HepG2 (cell line): ENCODE measurements around the gene NUCB1. TPM values are rescaled to one million over a fixed set of nuclear protein-coding genes. Genes with fewer than 3 reads are reported as not detected.

Source experiments
- ATAC-seq: fragments of 200-7000 bp; cut with Tn5 transposase; 3 replicates; pipeline ENCODE4 v1.9.1; 2020; ENCODE audit warnings: mild to moderate bottlenecking, moderate library complexity
- BruUV-seq: library from RNA; stranded (reverse); fragments of 400-500 nt; replicated peaks from 2 replicates; lab custom pipeline; 2021; lab: Mats Ljungman, UMichigan
- CTCF ChIA-PET: fragments of 300-600 bp; formaldehyde crosslinking; extraction: SDS; loops from one replicate; lab custom pipeline; 2021; ENCODE audit warnings: low total read pairs, inconsistent platforms, low intra/inter-chr PET ratio; lab: Yijun Ruan, JAX
- POLR2A ChIA-PET: fragments of 350-600 bp; sonication (Branson Sonifier 250); formaldehyde crosslinking; loops from one replicate; lab custom pipeline; 2020; ENCODE audit warnings: antibody characterized with exemption, inconsistent platforms; lab: Yijun Ruan, JAX
- DNase-seq: peaks from one replicate; pipeline ENCODE4 v3.0.0-alpha.2; 2015; ENCODE audit warnings: low spot score
- FAIRE-seq: peaks from 3 replicates; lab custom pipeline; 2011; peaks lifted over from hg19 to GRCh38; lab: Jason Lieb, UNC
- H2AFZ ChIP-seq: one replicate; pipeline ENCODE4 v1.6.1; 2011; ENCODE audit warnings: low read length, inconsistent platforms
- H3K27ac ChIP-seq: fragments of 300-600 bp; 3 replicates; pipeline ENCODE4 v1.8.0; 2011; ENCODE audit warnings: mixed run types, mild to moderate bottlenecking, mixed read lengths, low read length, inconsistent platforms; ENCODE audit not compliant: insufficient read depth; ENCODE audit errors: extremely low read length
- H3K27me3 ChIP-seq, 2 experiments: fragments of 200-600 bp in 1 of 2; 2 replicates in 1 of 2; 3 replicates in 1 of 2; pipeline versions ENCODE4 v1.6.0 to v1.8.0; 2011; ENCODE audit warnings: low read length in 2 of 2, mild to moderate bottlenecking in 2 of 2, moderate library complexity in 2 of 2, inconsistent platforms in 1 of 2; ENCODE audit not compliant: insufficient read depth in 2 of 2, control insufficient read depth in 1 of 2
- H3K36me3 ChIP-seq, 2 experiments: fragments of 200-600 bp in 1 of 2; replicated peaks in 1 of 2; 2 replicates in 1 of 2; 3 replicates in 1 of 2; pipeline versions ENCODE4 v1.5.1 to v1.8.0; 2011; ENCODE audit warnings: low read length in 2 of 2, inconsistent platforms in 1 of 2; ENCODE audit not compliant: insufficient read depth in 2 of 2, control insufficient read depth in 1 of 2
- H3K4me1 ChIP-seq: 2 replicates; pipeline ENCODE4 v1.5.1; 2012; ENCODE audit warnings: low read length, inconsistent platforms; ENCODE audit not compliant: insufficient read depth
- H3K4me2 ChIP-seq: 2 replicates; pipeline ENCODE4 v1.6.0; 2011; ENCODE audit warnings: low read depth, low read length, inconsistent platforms
- H3K4me3 ChIP-seq, 3 experiments: fragments of 200-600 bp in 1 of 3; sonication (generic), shearing (Covaris generic) in 1 of 3; replicated peaks in 1 of 3; 2 replicates each; pipeline ENCODE4 v1.5.1; 2011 to 2016; ENCODE audit warnings: low read length in 3 of 3, inconsistent platforms in 2 of 3, low read depth in 2 of 3, mild to moderate bottlenecking in 2 of 3, control low read depth in 1 of 3, mixed read lengths in 1 of 3; ENCODE audit not compliant: insufficient read depth in 1 of 3
- H3K79me2 ChIP-seq: one replicate; pipeline ENCODE4 v1.6.1; 2011; ENCODE audit warnings: low read length, inconsistent platforms; ENCODE audit not compliant: insufficient read depth
- H3K9ac ChIP-seq: 2 replicates; pipeline ENCODE4 v1.6.0; 2011; ENCODE audit warnings: mild to moderate bottlenecking, low read depth, low read length, inconsistent platforms; ENCODE audit not compliant: insufficient read depth
- H3K9me3 ChIP-seq: 2 replicates; pipeline ENCODE4 v1.5.1; 2012; ENCODE audit warnings: mild to moderate bottlenecking, low read length
- H4K20me1 ChIP-seq: 2 replicates; pipeline ENCODE4 v1.6.0; 2011; ENCODE audit warnings: inconsistent platforms, mild to moderate bottlenecking, low read length, moderate library complexity; ENCODE audit not compliant: insufficient read depth
- HDAC2 ChIP-seq: sonication (generic); formaldehyde crosslinking; IDR thresholded peaks from 2 replicates; pipeline ENCODE4 v1.4.0; 2020; ENCODE audit warnings: missing genetic modification reagents
- HES4 ChIP-seq: sonication (generic); formaldehyde crosslinking; IDR thresholded peaks from 2 replicates; pipeline ENCODE4 v1.9.0; 2021; ENCODE audit warnings: mild to moderate bottlenecking, missing genetic modification reagents, borderline replicate concordance
- PAXIP1 ChIP-seq: sonication (generic); formaldehyde crosslinking; conservative IDR thresholded peaks from 2 replicates; pipeline ENCODE4 v1.4.0; 2020; ENCODE audit warnings: mild to moderate bottlenecking, missing genetic modification reagents, moderate library complexity
- RNF219 ChIP-seq: sonication (generic); formaldehyde crosslinking; IDR thresholded peaks from 2 replicates; pipeline ENCODE4 v1.5.0; 2020; ENCODE audit warnings: mild to moderate bottlenecking, missing genetic modification reagents
- ZC3H13 ChIP-seq: sonication (generic); formaldehyde crosslinking; IDR thresholded peaks from 2 replicates; pipeline ENCODE4 v1.8.1; 2023; ENCODE audit warnings: mild to moderate bottlenecking, missing genetic modification reagents, moderate library complexity
- ZNF605 ChIP-seq: sonication (generic); formaldehyde crosslinking; IDR thresholded peaks from 2 replicates; pipeline ENCODE4 v1.8.0; 2022; ENCODE audit warnings: mild to moderate bottlenecking, missing genetic modification reagents
- ZNF770 ChIP-seq: sonication (generic); formaldehyde crosslinking; IDR thresholded peaks from 2 replicates; pipeline ENCODE4 v1.5.0; 2020; ENCODE audit warnings: mild to moderate bottlenecking, missing genetic modification reagents
- ZNF800 ChIP-seq: sonication (generic); formaldehyde crosslinking; IDR thresholded peaks from 2 replicates; pipeline ENCODE4 v1.4.0; 2020; ENCODE audit warnings: missing genetic modification reagents
- WGBS: methylation state at CpG from one replicate; pipeline ENCODE4 v1.1.6; 2017; ENCODE audit warnings: low lambda C conversion rate; 5-methylcytosine and 5-hydroxymethylcytosine counted together
- in situ Hi-C: cut with HindIII; loops from 2 replicates; pipeline ENCODE4 v1.10.0; 2017; ENCODE audit warnings: low pct_unique_long_range_greater_than_20kb; ENCODE audit not compliant: extremely low pct_ligation_motif_present
- intact Hi-C: fragments of 100-400 bp; cut with micrococcal nuclease; formaldehyde crosslinking; loops from one replicate; pipeline ENCODE4 v1.10.0; 2022; ENCODE audit not compliant: unreplicated experiment
- polyA plus RNA-seq, 8 experiments: library from polyadenylated mRNA; depleted of rRNA in 3 of 8; stranded (reverse) in 7 of 8; unstranded in 1 of 8; fragments of >200 nt; fragmentation: Illumina TruSeq in 4 of 8; extraction: Trizol in 4 of 8; gene quantifications; 2 replicates each; pipeline versions ENCODE4 v1.2.1 to v1.2.3, GENCODE V29; 2011 to 2016; ENCODE audit warnings: low read depth in 4 of 8, missing spikeins in 1 of 8, mixed read lengths in 1 of 8; ENCODE audit not compliant: insufficient read depth in 1 of 8
- total RNA-seq, 5 experiments: library from RNA; depleted of rRNA; stranded (reverse); fragments of >200 nt; fragmentation: Illumina TruSeq; extraction: Trizol; gene quantifications; 2 replicates each; pipeline ENCODE4 v1.2.3, GENCODE V29; 2016; ENCODE audit warnings: low read depth in 1 of 5

Gene NUCB1
- total and polyA plus RNA-seq, 2 of the 13 experiments (the other 11 are each of a cell fraction or from before 2014, with no cell fraction given): 82.3 to 106 TPM

- TF ChIP-seq PAXIP1 (CRISPR knock-in tag) (no peak), HES4 (CRISPR knock-in tag) (no peak)
These were observed 53.0 kb downstream of the NUCB1 start (continued) for GRCh38 chr19:48953141-48953540.

- no peak overlapping the region for H2AFZ ChIP-seq
- H3K9me3 ChIP-seq: no peaks in the 10 kb centered on the region
- ChIA-PET POLR2A (interaction anchor here (0.6 to 7.8 kb wide), 12 partner anchors 8 to 147 kb away, joined by 3 to 153 read pairs (median 11); partner anchors contain the start of genes DHDH, FTL, GYS1 and NUCB1), CTCF (no interaction called here)
- DNase-seq: no peak
- peak; percentile 36 for FAIRE-seq
- ATAC-seq: peak; percentile 23
- intact Hi-C loops (no loop called here), in situ Hi-C loops (no loop called here)
- BruUV-seq: no TSS peak
- peak overlapping the region; percentile 45 to 84 (median 81) for H3K4me3 ChIP-seq
- peak overlapping the region; percentile 62 for H3K9ac ChIP-seq
- no peaks in the 10 kb centered on the region; the same call in 1 of the 2 replicates for H4K20me1 ChIP-seq
- no peaks in the 10 kb centered on the region for H3K27me3 ChIP-seq
- H3K27ac ChIP-seq: peak overlapping the region; percentile 81
- peak overlapping the region; percentile 97 for H3K4me2 ChIP-seq
- H3K36me3 ChIP-seq: peaks cover 2 to 3% of the 10 kb centered on the region in 2 experiments; a peak in 1 of 5 replicates
- H3K4me1 ChIP-seq: peaks cover 87% of the 10 kb centered on the region
- 7% methylated on average over 11 of the region's 11 CpGs for WGBS
- H3K79me2 ChIP-seq: peaks cover 19% of the 10 kb centered on the region
- 0 out of 2 replicates have a peak, but pooled peaks have one; percentile 74 for TF ChIP-seq ZNF605 (CRISPR knock-in tag)
- peak; percentile 19; the same call in 1 of the 2 replicates for TF ChIP-seq HDAC2 (CRISPR knock-in tag)
- TF ChIP-seq ZNF770: peak; percentile 99
- 0 out of 2 replicates have a peak, but pooled peaks have one; percentile 32 for TF ChIP-seq RNF219 (CRISPR knock-in tag)
- no peak for TF ChIP-seq ZNF800
- no peak for TF ChIP-seq ZC3H13 (CRISPR knock-in tag)
These were observed 54.0 kb downstream of the NUCB1 start for GRCh38 chr19:48953990-48954594.
